Gastrocnemius medialis (tissue), 4 donors: ENCODE data around the gene NFKBIB. TPM values are rescaled to one million over a fixed set of nuclear protein-coding genes. Genes with fewer than 3 reads are reported as not detected.
A peak's percentile ranks its signal among the peaks of the same experiment; 100 is the strongest.
"Not testable (repeated sequence)": the region's sequence is repeated elsewhere in the genome, so short reads cannot be mapped to it uniquely, and the experiment has no call there.

ENCODE experiments used
- ATAC-seq, 2 donors: fragments of 150-250 bp; one replicate each; pipeline ENCODE4 v1.9.1; 2016
- DNase-seq, 2 donors: peaks; one replicate each; pipeline ENCODE4 v3.0.0-alpha.2; 2019
- H3K27ac ChIP-seq, 4 donors: fragments of 200-600 bp; sonication (generic); 1 replicate in 1 of 4; 2 replicates in 3 of 4; pipeline ENCODE4 v1.5.1; 2016 to 2018; ENCODE audit warnings: mild to moderate bottlenecking in 2 of 4, moderate library complexity in 1 of 4
- H3K27me3 ChIP-seq, 3 donors: fragments of 200-600 bp; sonication (generic) in 2 of 3; 1 replicate in 1 of 3; 2 replicates in 2 of 3; pipeline versions ENCODE4 v1.5.1 to v1.6.0; 2016 to 2019; ENCODE audit warnings: mild to moderate bottlenecking in 1 of 3, moderate library complexity in 1 of 3
- H3K36me3 ChIP-seq, 2 donors: fragments of 200-600 bp; sonication (generic) in 1 of 2; one replicate each; pipeline ENCODE4 v1.5.1; 2017 to 2018
- H3K4me1 ChIP-seq, 2 donors: fragments of 200-600 bp; sonication (generic) in 1 of 2; one replicate each; pipeline ENCODE4 v1.5.1; 2016 to 2017; ENCODE audit warnings: mild to moderate bottlenecking in 2 of 2
- H3K4me3 ChIP-seq, 4 donors: fragments of 200-600 bp; sonication (generic) in 3 of 4; 1 replicate in 1 of 4; 2 replicates in 3 of 4; pipeline ENCODE4 v1.5.1; 2016 to 2019; ENCODE audit warnings: mild to moderate bottlenecking in 2 of 4
- H3K9me3 ChIP-seq, 3 donors: fragments of 200-600 bp; sonication (generic) in 2 of 3; 1 replicate in 1 of 3; 2 replicates in 2 of 3; pipeline ENCODE4 v1.5.1; 2016 to 2019
- POLR2A ChIP-seq, 2 donors: fragments of 450-650 bp; IDR thresholded peaks; one replicate each; pipeline ENCODE4 v1.6.1; 2017; ENCODE audit warnings: antibody characterized with exemption in 2 of 2, mild to moderate bottlenecking in 2 of 2, moderate library complexity in 2 of 2
- in situ Hi-C, 4 donors: fragments of 200-750 bp; cut with MboI; loops; one replicate each; pipeline versions ENCODE4 v1.15.0 to v1.8.0; 2017; ENCODE audit warnings: low sequenced_read_pairs in 4 of 4
- intact Hi-C: fragments of 100-400 bp; cut with DNase I; formaldehyde crosslinking; loops from one replicate; pipeline ENCODE4 v1.15.1; 2023; ENCODE audit warnings: low total_unique reads
- total RNA-seq, 4 donors: library from RNA; depleted of rRNA; stranded (reverse); fragments of >200 nt; gene quantifications; one replicate each; pipeline versions ENCODE4 v1.1.0 to v1.2.3, GENCODE V29; 2016
- TF ChIP-seq, protein P1 (sequence below), 5 experiments: fragments of 450-650 bp in 3 of 5; fragments of 200-600 bp in 2 of 5; sonication (generic) in 2 of 5; IDR thresholded peaks in 4 of 5; conservative IDR thresholded peaks in 1 of 5; 1 replicate in 4 of 5; 2 replicates in 1 of 5; pipeline ENCODE4 v1.5.1; 2016 to 2019; ENCODE audit warnings: antibody characterized with exemption in 5 of 5, mild to moderate bottlenecking in 3 of 5, moderate library complexity in 3 of 5

Gene NFKBIB
- total RNA-seq, 4 donors from 2014 or later = 32.2 to 63.8 (median 53.6) TPM

DNA sequence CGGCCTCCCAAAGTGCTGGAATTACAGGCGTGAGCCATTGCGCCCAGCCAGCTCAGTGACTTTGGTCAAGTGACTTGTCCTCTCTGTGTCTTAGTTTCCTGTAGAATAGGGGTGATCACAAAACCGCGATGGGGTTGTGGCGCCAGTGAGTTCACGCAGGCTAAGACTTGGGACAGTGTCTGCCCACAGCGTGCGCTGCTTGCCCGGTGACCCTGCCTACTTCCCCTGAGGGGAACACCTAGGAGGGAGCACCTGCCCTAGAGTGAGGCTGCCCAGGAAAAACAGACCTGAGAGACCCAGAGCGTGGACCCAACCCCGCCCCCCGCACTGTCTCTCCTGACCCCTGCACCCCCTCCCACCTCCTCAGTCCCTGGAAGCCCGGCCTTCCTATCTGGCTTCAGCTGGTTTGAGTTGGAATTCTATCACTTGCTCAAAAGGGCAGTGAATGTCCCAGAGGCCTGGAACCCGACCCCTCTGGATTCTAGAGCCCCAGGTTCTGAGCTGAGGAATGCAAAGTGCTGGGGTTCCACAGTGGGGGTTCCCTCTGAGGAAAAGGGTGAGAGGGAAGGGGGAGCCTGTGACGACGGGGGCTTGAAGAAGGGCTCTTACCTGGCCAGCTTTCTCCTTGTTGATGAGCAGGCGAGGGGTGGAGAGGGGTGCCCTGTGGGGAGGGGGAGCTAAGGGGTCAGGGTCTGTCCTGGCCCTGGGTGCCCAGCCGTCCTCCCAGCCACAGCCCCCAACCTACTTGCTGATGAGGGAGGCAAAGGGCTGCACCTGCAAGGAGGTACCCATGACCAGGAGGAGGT, 19.5 kb upstream of the NFKBIB start:
- Histone ChIP-seq H3K27ac (no peak overlapping the region), H3K36me3 (peaks cover 0 to 40% of the 10 kb centered on the region in 2 donors), H3K27me3 (no peaks in the 10 kb centered on the region), H3K4me3 (no peak overlapping the region), H3K4me1 (peaks cover under 1 to 3% of the 10 kb centered on the region in 2 donors), H3K9me3 (no peaks in the 10 kb centered on the region)
- no peak for DNase-seq
- TF ChIP-seq, protein P1, sequence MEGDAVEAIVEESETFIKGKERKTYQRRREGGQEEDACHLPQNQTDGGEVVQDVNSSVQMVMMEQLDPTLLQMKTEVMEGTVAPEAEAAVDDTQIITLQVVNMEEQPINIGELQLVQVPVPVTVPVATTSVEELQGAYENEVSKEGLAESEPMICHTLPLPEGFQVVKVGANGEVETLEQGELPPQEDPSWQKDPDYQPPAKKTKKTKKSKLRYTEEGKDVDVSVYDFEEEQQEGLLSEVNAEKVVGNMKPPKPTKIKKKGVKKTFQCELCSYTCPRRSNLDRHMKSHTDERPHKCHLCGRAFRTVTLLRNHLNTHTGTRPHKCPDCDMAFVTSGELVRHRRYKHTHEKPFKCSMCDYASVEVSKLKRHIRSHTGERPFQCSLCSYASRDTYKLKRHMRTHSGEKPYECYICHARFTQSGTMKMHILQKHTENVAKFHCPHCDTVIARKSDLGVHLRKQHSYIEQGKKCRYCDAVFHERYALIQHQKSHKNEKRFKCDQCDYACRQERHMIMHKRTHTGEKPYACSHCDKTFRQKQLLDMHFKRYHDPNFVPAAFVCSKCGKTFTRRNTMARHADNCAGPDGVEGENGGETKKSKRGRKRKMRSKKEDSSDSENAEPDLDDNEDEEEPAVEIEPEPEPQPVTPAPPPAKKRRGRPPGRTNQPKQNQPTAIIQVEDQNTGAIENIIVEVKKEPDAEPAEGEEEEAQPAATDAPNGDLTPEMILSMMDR (IDR thresholded peaks at IDR 0.05 in 4 of 5, conservative IDR thresholded peaks at IDR 0.05 in 1 of 5) = no peak
- TF ChIP-seq POLR2A (IDR thresholded peaks at IDR 0.05) = no peak
- intact Hi-C loops (no loop called here), in situ Hi-C loops (no loop called here)
- no peak for ATAC-seq

DNA sequence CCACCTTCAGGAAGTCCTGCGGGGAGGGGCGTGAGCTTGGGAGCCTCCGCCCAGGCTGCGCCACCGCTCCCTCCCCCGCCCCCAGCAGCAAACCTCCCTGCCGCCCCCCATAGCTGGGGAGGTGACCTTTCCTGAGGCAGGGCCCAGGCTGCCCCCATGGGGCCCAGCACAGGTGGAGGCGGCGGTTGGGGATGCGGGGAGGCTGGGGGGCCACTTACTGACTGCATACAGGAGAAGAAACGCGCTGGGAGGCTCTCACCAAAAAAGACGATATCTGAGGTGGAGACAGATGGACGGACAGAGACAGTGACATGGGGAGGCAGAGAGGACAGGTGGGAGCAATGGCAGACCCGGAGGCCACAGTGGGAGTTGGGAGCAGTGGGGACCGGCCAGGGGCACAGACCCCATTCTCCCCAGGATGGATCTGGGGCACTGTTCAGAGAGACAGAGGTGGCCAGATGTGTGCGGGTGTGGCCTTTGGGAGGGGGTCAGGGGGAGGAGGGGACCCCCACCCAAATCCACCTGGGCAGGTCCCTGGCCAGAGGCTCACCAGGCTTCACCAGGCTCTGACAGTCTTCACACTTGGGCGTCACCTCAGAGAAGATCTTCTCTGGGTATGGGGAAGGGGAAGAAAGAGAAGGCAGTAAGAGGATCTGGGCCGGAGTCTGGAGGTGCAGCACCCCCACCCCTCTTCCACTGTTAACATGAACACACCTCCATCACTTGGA, 18.7 kb upstream of the NFKBIB start:
- no peak for ATAC-seq
- peaks cover 6 to 9% of the 10 kb centered on the region in 2 donors for H3K4me1 ChIP-seq
- DNase-seq = no peak
- no peak for TF ChIP-seq POLR2A (IDR thresholded peaks at IDR 0.05)
- TF ChIP-seq, protein P1 (IDR thresholded peaks at IDR 0.05 in 4 of 5, conservative IDR thresholded peaks at IDR 0.05 in 1 of 5) = no peak
- no peaks in the 10 kb centered on the region for H3K27me3 ChIP-seq
- in situ Hi-C loops = no loop called here
- no peak overlapping the region for H3K27ac ChIP-seq
- H3K36me3 ChIP-seq = peaks cover 0 to 40% of the 10 kb centered on the region in 2 donors
- H3K9me3 ChIP-seq = no peaks in the 10 kb centered on the region
- H3K4me3 ChIP-seq = no peak overlapping the region
- intact Hi-C loops = no loop called here

DNA sequence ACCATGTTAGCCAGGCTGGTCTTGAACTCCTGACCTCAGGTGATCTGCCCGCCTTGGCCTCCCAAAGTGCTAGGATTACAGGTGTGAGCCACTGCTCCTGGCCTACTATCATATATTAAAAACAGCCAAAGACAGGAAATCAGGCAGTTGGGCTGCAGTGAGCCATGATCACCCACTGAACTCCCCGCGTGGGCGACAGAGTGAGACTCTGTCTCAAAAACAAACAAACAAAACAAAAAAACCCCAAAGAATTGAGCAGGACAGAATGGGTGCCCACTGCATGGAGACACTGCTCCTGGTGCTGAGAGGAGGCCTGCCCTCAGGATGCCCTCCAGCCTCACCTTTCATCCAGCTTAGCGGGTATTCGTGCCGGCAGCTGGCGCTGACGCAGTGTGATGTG, 16.5 kb upstream of the NFKBIB start:
- H3K9me3 ChIP-seq = no peaks in the 10 kb centered on the region
- ATAC-seq = no peak

DNA sequence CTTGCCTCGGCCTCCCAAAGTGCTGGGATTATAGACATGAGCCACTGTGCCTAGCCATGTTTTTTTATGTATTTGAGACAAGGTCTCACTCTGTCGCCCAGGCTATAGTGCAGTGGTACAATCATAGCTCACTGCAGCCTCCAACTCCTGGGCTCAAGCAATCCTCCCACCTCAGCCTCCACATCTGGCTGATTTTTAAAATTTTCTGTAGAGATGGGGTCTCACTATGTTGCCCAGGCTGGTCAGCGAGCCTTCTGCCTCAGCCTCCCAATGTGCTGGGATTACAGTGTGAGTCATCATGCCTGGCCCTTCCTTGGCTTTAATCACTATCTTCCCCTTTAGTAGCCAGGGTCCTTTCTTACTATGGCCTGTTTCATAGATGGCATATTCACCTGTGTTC, 15.1 kb upstream of the NFKBIB start:
- Histone ChIP-seq H3K4me1 (peaks cover 9 to 20% of the 10 kb centered on the region in 2 donors), H3K27ac (peak overlapping the region in 3 of 4 donors; percentile 78 to 96 (median 85)), H3K36me3 (peaks cover 0 to 55% of the 10 kb centered on the region in 2 donors)
- H3K9me3 ChIP-seq, DNase-seq, in situ Hi-C loops, H3K4me3 ChIP-seq, ATAC-seq, H3K27me3 ChIP-seq, intact Hi-C loops: not testable (repeated sequence)

More for the DNA sequence above, 16.5 kb upstream of the NFKBIB start:
- Histone ChIP-seq H3K4me3 (no peak overlapping the region), H3K27ac (no peak overlapping the region), H3K4me1 (peaks cover 9 to 17% of the 10 kb centered on the region in 2 donors), H3K27me3 (no peaks in the 10 kb centered on the region), H3K36me3 (peaks cover 0 to 50% of the 10 kb centered on the region in 2 donors)
- DNase-seq = no peak
- in situ Hi-C loops = no loop called here
- no peak for TF ChIP-seq POLR2A (IDR thresholded peaks at IDR 0.05)
- TF ChIP-seq, protein P1 (IDR thresholded peaks at IDR 0.05 in 4 of 5, conservative IDR thresholded peaks at IDR 0.05 in 1 of 5) = no peak
- intact Hi-C loops = no loop called here

DNA sequence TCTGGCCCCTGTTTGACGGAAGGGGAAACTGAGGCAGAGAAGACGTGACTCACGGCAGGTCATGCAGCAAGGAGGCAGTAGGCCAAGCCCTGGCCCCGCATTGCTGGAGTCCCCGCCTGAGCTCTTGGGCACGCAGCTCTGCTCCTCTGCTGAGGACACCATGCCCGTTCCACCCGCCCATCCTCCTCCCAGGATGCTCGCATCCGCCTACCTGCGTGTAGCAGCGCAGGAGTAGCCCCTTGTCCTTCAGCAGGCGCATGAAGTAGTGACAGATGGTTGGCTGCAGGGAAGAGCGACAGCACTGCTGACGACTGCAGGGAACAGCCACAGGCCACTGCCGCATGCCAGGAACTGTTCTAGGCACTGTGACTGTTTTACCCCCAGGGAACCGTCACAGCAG, 10.9 kb upstream of the NFKBIB start:
- ATAC-seq (no peak), DNase-seq (no peak)
- peaks cover 41 to 60% of the 10 kb centered on the region in 2 donors for H3K4me1 ChIP-seq
- intact Hi-C loops = no loop called here
- TF ChIP-seq, protein P1 (IDR thresholded peaks at IDR 0.05 in 4 of 5, conservative IDR thresholded peaks at IDR 0.05 in 1 of 5) = no peak
- TF ChIP-seq POLR2A (IDR thresholded peaks at IDR 0.05) = no peak
- in situ Hi-C loops = no loop called here
- peak overlapping the region in 3 of 4 donors; percentile 85 to 96 (median 90) for H3K27ac ChIP-seq
- no peak overlapping the region for H3K4me3 ChIP-seq
- peaks cover 0 to 28% of the 10 kb centered on the region in 2 donors for H3K36me3 ChIP-seq
- H3K27me3 ChIP-seq = no peaks in the 10 kb centered on the region
- H3K9me3 ChIP-seq = no peaks in the 10 kb centered on the region
